GM18861 (cell line): Measurements from ENCODE around the gene XRCC4.

Source experiments
- ATAC-seq: cut with Tn5 transposase; IDR thresholded peaks from one replicate; pipeline ENCODE4 v1.9.1; 2021; ENCODE audit not compliant: unreplicated experiment

Gene XRCC4

DNA sequence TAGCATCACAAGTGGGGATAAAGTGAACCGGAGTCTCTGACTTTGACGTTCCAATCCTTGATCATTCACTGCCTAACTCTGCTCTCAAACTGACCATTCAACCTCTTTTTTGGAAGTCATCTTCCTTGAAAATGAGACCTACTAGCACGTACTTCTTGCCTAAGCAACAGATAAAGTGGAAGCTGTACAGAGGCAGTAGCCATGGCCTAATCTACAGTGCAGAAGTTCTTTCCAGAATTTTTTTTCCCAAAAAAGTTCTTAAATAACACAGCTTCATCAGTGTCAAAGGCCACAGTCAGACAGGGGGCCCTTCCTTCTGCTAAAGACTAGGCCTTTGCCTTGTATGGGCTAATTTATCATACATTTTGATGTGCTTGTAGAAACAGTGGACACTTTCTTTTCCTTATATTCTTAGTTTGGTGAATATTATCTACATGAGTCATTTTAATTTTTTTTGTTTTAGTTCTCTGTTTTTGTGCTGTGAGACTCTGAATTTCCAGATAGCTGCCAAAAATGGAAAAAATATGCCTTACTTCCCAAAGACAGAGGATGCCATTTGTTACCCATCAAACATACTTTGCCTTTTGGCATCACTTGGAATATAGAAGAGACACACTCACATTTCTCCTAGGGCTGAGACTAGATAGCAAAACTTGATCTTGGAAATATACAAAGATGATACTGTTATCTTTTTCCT, 297.9 kb downstream of the XRCC4 start:
- ATAC-seq, result no peak

DNA sequence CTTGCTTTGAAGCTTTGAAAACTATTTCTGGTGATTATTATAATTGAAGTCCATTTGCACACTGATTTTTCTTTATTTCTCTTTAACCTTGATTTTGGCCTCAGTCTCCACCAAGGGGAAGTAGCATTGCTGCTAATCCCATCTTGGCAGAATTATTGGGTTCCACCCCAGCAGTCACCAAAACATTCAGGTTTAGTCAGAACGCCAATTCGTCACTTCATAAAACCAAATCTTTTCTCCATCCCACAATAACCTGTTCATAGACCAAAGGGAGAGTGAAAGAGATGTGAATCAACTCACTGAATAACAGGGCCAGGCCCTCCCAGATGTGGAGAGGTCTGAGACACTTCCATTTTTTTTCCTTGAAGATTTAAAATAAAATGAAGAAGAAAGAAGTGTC, 299.1 kb downstream of the XRCC4 start:
- ATAC-seq, result no peak

DNA sequence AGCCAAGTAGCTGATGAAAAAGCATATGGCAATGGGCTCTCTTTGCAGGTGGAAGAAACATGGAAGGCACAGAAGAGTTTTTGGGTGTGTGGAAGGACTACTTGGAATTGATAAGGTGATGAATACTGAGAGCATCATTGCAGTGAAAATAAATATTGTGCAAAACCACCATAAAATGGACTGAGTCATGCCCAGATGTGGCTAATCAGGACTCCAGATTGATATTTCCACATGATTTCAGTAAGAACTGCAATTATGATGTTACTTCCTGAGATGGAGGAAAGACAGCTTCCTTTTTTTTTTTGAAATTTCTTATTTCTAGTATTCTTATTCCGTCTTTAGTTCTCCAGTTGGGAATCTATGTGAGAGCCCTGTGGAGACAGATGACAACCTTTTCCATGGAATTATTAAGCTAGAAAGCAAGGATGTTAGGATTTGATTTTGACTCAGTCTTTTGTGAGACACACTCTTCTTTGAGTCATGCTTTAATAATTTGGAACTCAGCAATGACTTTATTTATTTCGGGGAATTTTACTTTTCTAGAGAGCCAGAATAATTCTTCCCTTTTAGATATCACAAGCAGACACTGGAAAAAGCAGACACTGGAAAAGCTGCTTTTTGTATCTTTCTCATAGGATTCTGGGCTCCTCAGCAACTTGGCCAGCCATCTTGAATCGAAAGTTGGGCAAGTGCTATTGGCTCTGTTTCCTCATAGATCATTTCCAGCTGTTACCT, 300.0 kb downstream of the XRCC4 start:
- ATAC-seq, result no peak

DNA sequence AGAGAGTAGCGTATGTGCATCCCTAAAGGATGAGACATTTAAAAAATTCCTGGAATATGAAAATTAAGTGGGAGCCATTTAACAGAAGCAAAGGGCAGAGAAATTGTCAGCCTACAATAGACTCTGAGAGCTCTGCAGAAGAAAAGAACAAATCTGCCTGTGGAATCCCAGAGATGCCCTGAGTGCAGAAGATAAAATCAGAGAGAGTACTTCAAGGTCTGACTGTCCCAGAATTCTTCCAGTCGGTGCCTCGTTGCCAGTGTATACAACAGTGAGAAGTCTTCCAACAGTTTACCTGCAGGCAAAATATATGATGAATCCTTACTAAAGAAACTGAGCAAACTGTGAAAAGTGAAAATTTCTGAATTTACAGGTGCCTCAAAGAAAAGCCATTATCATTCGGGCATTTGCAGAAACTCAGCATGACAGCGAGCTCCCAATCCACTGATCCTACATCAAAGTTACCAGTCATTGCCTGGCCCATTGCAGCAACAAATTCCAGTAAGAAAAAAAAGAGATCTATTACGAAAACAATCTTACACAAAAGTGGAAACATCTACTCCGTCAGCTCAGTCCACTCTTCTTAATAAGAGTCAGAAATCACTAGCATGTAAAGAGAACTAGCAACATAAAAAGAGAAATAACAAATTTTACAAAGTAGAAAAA, 301.4 kb downstream of the XRCC4 start:
- ATAC-seq, result no peak

DNA sequence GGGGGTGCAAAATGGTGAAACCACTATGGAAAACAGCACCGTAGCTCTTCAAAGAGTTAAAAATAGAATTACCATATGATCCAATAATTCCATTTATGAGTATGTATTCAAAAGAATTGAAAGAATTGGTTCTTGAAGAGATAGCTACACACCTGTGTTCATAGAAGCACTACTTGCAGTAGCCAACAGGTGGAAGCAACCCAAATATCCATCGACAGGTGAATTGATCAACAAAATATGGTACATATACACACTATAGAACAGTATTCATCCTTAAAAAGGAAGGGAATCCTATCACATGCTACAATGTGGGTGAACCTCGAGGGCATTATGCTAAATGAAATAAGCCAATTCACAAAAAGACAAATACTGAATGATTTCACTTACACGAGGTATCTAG, 308.5 kb downstream of the XRCC4 start:
- no peak for ATAC-seq

DNA sequence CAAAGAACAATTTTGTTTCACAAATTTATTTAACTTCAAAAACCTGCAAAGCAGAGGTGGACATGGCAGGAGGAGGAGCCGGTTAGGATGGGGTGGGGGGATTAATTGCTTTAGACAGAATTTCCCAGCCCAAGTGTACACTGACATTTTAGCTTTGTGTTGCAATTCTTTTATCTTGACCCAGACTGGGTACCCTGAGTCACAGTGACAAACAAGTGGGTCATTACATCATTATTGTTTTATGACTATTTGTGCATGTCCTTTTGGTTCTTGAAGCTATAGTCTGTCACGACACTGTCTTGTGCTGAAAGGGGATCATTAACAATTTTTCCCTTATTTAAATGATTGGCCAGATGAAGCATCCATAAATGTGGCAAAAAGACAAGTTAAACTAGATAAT, 309.7 kb downstream of the XRCC4 start:
- ATAC-seq, result no peak

GRCh38 chr5:83388608-83389007, 311.3 kb downstream of the XRCC4 start:
- ATAC-seq, result no peak

GRCh38 chr5:83392766-83393503, 315.6 kb downstream of the XRCC4 start:
- no peak for ATAC-seq

- no peak for ATAC-seq
Observed at GRCh38 chr5:83393504-83393866, 316.1 kb downstream of the XRCC4 start.

DNA sequence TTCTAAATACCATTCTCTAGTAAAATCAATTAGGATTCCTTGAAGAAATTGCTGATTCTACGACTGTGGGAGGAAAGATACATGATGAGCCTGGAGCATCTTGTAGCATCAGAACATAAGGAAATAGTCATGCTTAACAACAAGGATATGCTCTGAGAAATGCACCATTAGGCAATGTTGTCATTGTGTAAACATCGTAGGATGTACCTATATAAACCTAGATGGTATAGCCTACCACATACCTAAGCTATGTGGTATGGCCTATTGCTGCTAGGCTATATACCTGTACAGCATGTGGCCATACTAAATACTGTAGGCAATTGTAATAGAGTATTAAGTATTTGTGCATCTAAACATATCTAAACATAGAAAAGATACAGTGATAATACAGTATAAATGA, 316.8 kb downstream of the XRCC4 start:
- no peak for ATAC-seq

- ATAC-seq, result no peak
Observed at GRCh38 chr5:83396662-83397061, 319.3 kb downstream of the XRCC4 start.

DNA sequence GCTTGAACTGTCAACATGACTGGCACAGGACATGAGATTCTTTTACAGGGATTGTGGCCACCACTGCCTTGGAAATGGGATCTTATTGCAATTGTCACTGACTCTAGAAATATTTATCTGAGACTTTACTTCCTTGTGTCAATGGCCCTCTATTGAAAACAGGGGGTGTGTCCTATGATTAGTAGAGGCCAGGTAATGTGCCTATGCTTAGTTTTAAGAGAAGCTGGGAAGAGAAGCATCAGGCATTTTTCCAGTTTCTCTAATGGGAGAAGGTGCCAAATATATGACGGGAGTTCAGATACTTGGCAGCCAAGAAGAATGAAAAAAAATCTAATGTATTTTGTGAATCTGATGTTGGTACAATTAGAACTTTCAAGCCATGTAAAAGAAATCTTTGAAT, 320.3 kb downstream of the XRCC4 start:
- ATAC-seq, result no peak

- ATAC-seq, result no peak
Observed at GRCh38 chr5:83400241-83400640, 322.9 kb downstream of the XRCC4 start.

DNA sequence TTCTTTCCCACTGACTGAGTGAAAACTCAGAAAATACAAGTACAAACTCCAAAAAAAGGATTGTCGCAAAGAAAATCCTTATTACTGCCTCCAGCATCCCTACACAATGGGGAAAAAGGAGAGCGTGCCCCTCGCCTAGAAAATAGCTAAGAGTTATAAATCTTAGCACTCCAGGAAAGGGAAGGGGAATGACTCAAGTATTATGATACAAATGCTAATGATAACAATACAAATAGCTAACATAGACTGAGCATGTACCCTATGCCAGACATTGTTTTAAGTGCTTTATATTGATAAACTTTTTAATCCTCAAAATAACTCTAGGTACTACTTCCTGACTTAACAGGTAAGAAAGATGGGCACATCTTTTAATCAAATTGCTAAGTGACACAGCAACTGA, 323.4 kb downstream of the XRCC4 start:
- ATAC-seq, result no peak

GRCh38 chr5:83401122-83401731, 323.9 kb downstream of the XRCC4 start:
- no peak for ATAC-seq

DNA sequence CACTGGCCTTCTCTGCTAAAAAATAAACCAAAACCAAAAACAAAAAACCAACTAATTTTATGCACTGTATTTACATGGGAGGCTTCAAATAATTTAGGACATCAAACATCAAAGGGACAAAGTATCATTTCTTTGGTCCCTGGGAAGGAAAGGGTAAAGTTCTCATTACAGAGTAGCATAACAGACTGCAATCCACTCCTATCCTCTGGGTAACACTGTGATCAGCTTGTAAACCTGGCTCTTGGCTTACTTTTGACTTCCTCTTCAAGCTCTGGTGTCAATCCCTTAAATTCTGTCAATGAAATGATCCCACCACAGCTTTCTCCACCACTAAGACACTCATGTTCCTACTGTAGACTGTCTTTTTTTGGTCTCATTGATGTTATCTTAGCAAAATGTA, 324.4 kb downstream of the XRCC4 start:
- no peak for ATAC-seq
